LNCaP clone FGC (cell line): Measurements from ENCODE around the gene DDAH1.

ENCODE experiments used
- DNase-seq: peaks from one replicate; pipeline ENCODE4 v3.0.0-alpha.2; 2011; ENCODE audit warnings: low read depth
- H3K4me3 ChIP-seq: 2 replicates; pipeline ENCODE4 v1.5.1; 2011; ENCODE audit warnings: mild to moderate bottlenecking, low read depth, low read length, control low read depth
- TF ChIP-seq, protein P1 (sequence below): IDR thresholded peaks from 2 replicates; pipeline ENCODE4 v1.5.1; 2012; ENCODE audit warnings: mild to moderate bottlenecking; ENCODE audit not compliant: control insufficient read depth, insufficient read depth; ENCODE audit errors: extremely low read depth

The DDAH1 gene

DNA sequence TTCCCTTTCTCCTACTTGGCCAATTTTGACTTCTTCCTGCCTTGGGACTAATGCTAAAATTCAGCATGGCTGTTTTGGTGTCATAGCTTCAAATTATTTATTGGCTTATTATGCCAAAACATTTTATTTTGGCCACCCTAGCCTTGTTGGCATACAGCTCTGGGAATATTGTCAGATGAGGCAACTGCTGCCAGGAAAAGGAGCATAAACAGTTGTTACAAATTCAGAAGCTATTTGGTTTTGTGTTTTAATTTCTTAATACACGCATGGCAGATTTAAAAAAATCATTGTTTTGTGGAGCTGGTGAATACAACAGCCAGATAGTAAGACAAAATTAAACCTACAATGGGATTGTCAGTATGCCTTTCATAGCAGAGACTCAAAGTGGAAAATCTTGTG, 121.7 kb downstream of the DDAH1 start:
- no peak overlapping the region for H3K4me3 ChIP-seq
- TF ChIP-seq, protein P1, sequence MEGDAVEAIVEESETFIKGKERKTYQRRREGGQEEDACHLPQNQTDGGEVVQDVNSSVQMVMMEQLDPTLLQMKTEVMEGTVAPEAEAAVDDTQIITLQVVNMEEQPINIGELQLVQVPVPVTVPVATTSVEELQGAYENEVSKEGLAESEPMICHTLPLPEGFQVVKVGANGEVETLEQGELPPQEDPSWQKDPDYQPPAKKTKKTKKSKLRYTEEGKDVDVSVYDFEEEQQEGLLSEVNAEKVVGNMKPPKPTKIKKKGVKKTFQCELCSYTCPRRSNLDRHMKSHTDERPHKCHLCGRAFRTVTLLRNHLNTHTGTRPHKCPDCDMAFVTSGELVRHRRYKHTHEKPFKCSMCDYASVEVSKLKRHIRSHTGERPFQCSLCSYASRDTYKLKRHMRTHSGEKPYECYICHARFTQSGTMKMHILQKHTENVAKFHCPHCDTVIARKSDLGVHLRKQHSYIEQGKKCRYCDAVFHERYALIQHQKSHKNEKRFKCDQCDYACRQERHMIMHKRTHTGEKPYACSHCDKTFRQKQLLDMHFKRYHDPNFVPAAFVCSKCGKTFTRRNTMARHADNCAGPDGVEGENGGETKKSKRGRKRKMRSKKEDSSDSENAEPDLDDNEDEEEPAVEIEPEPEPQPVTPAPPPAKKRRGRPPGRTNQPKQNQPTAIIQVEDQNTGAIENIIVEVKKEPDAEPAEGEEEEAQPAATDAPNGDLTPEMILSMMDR = no peak
- DNase-seq = no peak

DNA sequence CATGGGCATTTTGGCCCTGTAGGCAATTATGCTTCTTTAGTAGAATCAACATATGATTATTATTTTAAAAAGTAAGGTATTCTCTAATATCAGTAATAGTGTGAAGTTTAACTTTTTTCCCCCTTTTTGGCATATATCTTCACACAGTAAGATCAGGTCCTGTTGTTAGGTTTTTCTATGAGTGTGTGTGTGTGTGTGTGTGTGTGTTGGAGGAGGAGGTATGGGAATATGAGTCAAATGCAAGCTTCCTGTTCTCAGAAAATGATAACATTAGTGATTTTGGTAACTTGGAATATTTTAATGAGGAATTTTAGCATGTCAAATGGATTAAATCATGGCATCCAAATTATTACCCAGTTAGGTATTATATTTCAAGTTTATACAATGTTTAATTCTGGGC, 122.8 kb downstream of the DDAH1 start:
- DNase-seq = no peak
- TF ChIP-seq, protein P1 = no peak
- H3K4me3 ChIP-seq = no peak overlapping the region

GRCh38 chr1:85340427-85340826, 124.5 kb downstream of the DDAH1 start:
- H3K4me3 ChIP-seq = no peak overlapping the region
- DNase-seq = no peak
- TF ChIP-seq, protein P1 = no peak

DNA sequence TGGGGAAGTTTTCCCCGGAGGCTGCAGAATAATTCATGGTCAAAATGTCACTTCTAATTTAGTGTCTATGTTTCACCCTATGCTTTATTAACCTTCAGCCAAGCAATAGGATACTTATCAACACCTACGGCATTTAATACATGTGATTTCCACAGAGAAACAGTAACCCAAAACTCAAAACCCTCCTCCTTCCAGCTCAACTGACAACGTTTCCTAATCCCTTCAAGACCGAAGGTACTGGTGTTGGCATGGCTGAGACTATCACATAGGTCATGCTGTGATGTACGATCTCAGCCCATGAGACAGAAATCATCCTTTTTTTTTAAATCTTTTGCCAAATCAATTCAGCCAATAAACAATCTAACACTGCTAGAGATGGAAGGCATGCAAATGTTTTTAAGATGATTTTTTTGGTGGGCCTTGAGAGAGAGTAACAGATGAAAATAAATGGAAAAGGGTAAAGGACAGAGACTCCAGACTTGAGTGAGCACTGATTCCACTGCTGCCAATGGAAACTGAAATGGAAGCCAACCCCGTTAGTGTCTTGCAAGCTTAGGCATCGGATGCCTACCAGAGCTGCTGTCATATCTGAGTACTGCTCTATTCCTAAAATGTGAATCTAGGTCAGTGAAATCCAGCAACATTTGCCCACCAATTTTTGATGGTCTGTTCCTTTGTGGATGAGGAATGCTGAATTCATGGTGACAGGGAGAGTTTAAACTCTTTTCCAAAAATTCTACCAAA, 125.1 kb downstream of the DDAH1 start:
- no peak overlapping the region for H3K4me3 ChIP-seq
- TF ChIP-seq, protein P1 = no peak
- no peak for DNase-seq

DNA sequence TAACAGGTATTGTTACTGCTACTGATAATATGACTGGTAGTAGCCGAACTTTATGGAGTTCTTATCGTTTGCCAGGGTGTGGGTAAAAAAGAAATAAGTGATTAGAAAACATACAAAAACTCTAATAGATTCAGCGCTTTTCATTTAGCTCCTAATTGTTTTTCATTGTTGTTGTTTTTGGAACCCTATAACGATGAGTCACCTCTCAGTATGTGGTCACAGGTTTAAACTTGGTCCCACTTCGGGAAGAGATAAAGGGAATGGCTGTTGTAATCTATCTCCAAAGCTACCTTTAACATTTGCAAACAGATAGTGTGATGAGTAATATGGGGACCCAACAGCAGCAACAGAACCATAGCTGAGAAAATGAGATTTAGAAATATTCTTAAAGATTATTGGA, 125.9 kb downstream of the DDAH1 start:
- no peak for DNase-seq
- TF ChIP-seq, protein P1 = no peak
- H3K4me3 ChIP-seq = no peak overlapping the region

DNA sequence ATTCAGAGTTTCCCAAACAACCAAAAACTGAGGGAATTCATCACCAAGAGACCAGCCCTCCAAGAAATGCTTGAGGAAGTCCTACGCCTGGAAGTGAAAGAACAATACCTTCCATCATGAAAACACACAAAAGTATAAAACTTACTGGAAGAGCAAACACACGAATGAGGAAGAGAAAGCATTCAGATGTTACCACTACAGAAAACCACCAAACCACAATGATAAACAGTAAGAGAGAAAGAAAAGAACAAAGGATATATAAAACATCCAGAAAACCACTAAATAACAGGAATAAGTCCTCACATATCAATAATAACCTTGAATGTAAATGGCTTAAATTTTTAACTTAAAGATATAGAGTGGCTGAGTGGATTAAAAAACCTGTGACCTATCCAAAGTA, 130.0 kb downstream of the DDAH1 start:
- TF ChIP-seq, protein P1 = no peak
- H3K4me3 ChIP-seq = no peak overlapping the region
- DNase-seq = no peak

GRCh38 chr1:85333186-85333585, 131.8 kb downstream of the DDAH1 start:
- TF ChIP-seq, protein P1 = no peak
- H3K4me3 ChIP-seq = no peak overlapping the region
- no peak for DNase-seq
